NCI-H2081 treated with DMSO at 0.1 percent for 48 hours (cell line): Measurements from ENCODE around the gene WNT9A.
"Not testable (repeated sequence)": the region's sequence is repeated elsewhere in the genome, so short reads cannot be mapped to it uniquely, and the experiment has no call there.

Experiments used
- DNase-seq: peaks from one replicate; lab custom pipeline; 2025; lab: John Stamatoyannopoulos, UW

Gene WNT9A, protein sequence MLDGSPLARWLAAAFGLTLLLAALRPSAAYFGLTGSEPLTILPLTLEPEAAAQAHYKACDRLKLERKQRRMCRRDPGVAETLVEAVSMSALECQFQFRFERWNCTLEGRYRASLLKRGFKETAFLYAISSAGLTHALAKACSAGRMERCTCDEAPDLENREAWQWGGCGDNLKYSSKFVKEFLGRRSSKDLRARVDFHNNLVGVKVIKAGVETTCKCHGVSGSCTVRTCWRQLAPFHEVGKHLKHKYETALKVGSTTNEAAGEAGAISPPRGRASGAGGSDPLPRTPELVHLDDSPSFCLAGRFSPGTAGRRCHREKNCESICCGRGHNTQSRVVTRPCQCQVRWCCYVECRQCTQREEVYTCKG

DNA sequence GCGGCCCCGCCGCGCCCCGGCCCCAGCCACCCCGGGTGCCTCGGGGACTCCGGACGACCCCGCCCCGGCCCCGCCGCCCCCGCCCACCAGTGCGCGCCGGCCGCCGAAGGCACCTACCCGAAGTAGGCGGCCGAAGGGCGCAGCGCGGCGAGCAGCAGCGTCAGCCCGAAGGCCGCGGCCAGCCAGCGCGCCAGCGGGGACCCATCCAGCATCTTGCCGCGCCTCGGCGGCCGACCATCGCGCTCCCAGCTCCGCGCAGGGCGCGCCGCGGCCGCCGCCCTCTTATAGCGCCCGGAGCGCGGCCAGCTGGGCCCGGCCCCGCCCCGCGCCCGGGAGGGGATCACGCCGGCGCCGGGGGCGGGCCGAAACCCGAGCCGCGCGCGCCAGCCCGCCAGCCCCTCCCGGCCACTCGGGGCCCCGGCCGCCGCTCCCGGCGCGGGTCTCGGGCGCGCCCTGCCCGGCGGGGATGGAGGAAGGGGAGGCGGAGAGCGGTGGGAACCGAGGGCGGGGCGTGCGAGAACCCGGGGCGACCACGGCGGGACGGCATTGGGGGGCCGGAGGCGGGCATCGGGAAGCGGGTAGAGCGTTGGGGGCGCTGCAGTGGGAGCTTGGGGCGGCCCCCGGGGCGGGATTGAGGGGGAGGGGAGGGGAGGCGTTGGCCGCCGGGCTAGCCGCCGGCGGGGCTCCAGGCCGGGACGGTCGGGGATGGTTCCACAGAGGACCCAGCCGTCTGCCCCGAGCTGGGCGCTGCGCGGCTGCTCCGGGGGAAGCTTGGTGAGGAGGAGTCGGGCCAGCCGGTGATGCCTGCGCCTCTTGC is at the start of gene WNT9A:
Gene WNT9A (minus strand): TSS at position 257 of the 817 bp plus-strand sequence. CDS start 45 bp downstream, at position 212.
- DNase-seq = no peak

- DNase-seq = no peak
Measured at GRCh38 chr1:227996187-227996950, 48.6 kb upstream of the WNT9A start.

DNA sequence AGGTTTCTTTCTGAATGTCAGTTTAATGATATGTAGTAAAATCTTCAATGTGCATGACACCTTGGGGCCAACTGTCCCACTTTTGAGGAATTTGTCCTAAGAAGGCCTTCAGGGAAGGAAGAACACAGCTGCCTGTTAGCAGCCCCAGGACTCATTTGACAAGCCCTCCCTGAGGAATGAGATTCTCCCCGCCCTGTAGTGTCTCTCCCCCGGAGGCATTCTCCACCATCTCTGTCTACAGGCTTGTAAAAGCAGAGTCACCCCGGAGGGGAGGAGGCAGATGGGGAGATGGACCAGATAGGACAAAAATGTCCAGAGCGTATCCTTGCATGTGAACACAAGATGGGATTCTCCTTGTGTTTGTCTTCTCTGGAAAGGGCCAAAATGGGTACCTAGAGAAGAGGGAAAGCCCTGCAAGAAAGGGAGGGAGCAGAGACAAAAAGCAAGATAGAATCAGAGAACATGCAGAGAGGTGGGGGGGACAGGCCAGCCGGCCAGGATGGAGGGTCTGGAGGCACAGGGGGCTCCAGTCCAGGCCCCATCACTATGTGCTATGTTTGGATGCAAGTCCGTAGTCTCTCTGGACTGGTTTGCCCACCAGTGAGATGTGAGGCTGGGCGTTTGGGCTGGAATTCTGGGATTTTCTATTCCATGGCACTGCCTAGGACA is 47.0 kb upstream of the WNT9A start:
- no peak for DNase-seq

DNA sequence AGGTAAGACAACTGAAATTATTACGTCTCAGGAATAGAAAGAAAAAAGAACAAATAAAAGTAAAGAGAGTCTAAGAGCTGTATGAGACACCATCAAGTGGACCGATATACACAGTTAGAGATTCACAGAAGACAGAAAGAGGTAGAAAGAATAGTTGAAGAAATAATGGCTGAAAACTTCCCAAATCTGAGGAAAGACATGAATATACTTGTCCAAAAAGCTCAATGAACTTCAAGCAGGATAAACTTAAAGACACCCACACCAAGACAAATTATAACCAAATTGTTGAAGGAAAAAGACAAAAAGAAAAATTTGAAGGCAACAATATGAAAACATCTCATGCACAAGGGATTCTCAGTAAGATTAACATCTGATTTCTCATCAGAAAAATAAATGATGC is 39.4 kb upstream of the WNT9A start:
- DNase-seq = no peak

DNA sequence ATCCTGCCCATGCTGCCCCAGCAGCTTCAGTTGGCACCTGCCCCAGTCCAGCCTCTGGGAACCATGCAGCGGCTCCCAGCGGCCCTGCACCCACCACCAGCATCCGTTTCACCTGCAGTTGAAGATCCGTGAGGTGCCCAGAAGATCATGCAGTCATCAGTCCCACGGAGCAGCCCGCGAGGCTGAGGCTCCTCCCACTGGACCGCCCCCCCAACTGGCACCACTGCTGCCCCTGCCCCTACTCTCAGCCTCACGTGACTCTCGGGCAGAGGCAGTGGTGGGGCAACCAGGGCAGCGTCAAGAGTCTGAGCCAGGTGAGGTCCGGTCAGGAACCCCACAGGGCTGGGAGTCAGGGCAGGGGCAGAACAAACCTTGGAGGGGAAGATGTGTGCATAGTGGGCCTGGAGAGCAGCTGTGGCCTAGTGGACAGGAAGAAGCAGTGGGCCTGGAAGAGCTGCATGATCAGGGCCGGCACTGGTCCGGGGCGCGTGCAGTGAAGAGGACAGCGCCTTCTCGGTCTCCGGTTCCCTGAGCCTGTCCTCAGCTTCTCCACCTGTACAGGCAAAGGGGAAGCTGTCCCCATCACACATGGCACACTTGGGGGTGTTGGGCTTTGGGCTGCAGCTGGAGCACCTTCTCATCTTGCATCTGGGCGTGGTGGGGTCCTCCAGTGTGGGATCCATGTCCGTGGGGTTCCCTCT is 28.0 kb upstream of the WNT9A start:
- not testable (repeated sequence) for DNase-seq

DNA sequence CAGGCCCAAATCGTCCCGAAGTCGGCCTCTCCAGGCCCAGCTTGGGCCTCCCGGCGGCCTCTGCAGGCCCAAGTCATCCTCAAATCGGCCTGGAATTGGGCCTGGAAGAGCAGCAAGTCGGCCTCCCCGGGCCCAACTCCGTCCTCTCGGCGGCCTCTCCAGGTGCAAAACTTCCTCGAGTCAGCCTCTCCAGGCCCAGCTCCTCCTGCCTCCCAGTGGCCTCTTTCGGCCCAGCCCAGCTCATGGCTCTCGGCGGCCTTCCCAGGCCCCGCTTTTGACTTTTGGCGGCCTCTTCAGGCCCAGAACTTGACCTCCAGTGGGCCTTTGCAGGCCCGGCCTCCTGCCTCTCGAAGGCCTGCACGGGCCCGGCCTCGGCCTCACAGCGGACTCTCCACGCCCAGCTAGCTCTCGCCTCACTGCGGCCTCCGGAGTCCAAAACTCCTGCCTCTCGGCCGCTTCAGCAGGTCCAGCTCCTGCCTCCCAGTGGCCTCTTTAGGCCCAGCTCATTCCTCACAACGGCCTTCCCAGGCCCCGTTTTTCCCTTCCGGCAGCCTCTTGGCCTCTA is 26.1 kb upstream of the WNT9A start:
- DNase-seq = not testable (repeated sequence)

GRCh38 chr1:227972843-227973374 is 25.2 kb upstream of the WNT9A start:
- DNase-seq = not testable (repeated sequence)

DNA sequence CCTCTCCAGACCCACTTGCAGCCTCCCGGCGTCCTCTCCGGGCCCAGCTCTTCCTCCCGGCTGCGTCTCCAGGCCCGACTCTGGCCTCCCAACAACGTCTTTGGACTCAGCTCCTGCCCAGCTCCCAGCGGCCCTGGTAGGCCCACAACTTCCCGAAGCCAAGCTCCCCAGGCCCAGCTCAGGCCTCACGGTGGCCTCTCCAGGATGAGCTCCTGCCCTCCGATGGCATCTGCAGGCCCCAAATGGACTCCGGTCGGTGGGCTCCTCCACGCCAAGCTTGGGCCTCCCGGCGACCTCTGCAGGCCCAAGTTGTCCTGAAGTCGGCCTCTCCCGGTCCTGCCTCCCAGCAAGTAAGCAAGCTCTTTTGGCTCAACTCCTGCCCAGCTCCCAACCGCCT is 24.5 kb upstream of the WNT9A start:
- not testable (repeated sequence) for DNase-seq

DNA sequence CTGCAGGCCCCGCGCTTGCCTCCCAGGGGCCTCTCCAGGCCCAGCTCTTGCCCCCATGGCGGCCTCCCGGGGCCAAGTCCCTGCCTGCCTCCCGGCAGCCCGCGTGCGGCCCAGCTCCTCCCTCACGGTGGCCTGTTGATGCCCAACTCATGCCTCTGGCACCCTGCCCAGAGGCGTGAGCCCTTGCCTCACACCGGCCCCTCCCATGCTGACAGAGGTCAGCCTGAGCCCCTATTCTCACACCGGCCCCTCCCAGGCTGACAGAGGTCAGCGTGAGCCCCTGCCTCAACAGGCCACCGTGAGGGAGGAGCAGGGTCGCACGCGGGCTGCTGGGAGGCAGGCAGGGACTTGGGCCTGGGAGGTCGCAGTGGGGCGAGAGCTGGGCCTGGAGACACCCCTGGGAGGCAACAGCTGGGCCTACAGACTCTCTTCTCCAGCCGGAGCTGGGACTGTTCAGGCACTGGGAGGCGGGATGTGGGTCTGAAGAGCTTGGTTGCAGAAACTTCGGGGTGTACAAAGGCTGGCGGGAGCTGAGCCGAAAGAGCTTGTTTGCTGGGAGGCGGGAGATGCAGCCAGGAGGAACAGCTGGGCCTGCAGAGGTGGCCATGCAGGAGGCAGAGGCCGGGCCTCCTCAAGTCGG is 24.0 kb upstream of the WNT9A start:
- DNase-seq = not testable (repeated sequence)

DNA sequence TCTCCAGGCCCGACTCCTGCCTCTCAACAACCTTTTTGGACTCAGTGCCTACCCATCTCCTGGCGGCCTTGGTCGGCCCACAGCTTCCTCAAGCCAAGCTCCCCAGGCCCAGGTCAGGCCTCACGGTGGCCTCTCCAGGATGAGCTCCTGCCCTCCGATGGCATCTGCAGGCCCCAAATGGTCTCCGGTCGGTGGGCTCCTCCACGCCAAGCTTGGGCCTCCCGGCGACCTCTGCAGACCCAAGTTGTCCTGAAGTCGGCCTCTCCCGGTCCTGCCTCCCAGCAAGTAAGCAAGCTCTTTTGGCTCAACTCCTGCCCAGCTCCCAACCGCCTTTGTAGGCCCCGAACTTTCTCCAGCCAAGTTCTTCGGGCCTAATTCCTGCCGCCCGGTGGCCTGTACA is 23.5 kb upstream of the WNT9A start:
- DNase-seq = not testable (repeated sequence)

DNA sequence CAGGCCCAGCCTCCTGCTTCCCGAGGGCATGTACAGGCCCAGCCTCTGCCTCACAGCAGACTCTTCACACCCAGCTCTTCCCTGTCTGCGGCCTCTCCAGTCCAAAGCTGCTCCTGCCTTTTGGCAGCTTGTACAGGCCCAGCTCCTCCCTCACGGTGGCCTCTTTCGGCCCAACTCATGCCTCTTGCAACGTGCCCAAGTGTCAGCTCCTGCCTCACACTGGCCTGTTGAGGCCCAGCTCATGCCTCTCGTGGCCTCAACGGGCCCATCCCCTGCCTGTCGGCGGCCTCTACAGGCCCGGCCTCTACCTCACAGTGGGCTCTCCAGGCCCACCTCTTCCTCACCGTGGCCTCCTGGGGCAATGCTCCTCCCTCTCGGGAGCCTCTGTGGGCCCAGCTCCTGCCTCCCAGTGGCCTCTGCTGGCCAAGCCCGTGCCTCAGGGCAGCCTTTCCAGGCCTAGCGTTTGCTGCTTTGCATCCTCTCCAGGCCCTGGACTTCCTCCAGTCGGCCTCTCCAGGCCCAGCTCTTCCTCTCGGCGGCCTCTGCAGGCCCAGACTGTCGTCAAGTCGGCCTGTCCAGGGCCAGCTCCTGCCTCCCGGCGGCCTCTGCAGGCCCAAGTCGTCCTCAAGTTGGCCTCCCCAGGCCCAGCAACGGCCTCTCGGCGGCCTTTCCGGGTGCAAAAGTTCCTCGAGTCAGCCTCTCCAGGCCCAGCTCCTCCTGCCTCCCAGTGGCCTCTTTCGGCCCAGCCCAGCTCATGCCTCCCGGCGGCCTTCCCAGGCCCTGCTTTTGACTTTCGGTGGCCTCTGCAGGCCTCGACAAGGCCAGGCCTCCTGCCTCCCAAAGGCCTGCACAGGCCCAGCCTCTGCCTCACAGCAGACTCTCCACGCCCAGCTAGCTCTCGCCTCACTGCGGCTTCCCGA is 22.6 kb upstream of the WNT9A start:
- DNase-seq = not testable (repeated sequence)

- DNase-seq = not testable (repeated sequence)
Measured at GRCh38 chr1:227967815-227968214, 20.1 kb upstream of the WNT9A start.

GRCh38 chr1:227966733-227967132 is 19.0 kb upstream of the WNT9A start:
- DNase-seq = not testable (repeated sequence)

- no peak for DNase-seq
Measured at GRCh38 chr1:227961651-227962466, 14.1 kb upstream of the WNT9A start.

- no peak for DNase-seq
Measured at GRCh38 chr1:227959325-227959860, 11.7 kb upstream of the WNT9A start.

DNA sequence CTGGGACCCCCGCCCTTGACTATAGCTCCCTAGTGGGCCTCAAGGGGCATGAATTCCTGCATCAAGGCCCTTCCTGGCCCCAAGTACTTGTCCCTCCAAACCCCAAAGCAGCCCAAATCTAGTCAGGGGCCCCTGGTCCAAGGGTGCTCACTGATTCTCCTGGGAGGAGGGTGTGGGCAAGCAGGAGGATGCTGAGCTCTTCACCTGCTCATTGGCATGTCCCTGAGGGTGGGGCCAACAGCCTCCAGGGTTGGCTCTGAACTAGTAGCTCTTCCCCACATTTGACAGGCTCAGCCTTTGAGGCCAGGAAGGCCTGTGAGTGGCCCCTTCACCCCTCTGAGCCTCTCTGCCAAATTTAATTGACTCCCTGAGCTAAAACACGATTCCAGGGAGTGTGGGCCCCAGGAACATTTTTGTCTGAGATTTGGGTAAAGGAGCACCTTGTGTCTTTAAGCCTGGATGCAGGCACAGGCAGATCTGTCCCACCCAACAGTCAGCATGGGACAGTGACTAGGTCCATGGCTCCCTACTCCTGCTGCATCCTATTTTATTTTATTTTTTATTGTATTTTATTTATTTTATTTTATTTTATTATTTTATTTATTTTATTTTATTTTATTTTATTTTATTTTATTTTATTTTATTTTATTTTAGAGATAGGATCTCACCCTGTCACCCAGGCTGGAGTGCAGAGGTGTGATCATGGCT is 11.0 kb upstream of the WNT9A start:
- no peak for DNase-seq

DNA sequence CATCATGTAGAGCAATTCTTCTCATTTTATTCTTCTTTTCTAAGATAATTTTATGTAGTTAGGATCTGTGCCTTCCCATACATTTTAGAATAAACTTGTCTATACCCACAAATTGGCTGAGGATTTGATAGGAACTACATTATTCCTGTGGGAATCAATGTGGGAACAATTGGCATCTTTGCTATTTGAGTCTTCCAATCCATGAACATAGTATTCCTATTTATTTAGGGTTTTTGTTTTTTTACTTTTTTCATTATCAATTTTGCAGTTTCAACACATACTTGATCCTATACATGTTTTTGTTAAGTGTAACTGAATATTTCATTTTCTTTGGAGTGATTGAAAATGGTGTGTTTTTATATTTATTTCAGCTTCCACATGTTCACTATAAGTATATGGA is 8.1 kb upstream of the WNT9A start:
- DNase-seq = no peak
